Measurements from ENCODE around the gene MAPK8IP2.

GRCh38 chr22:50575426-50575941 lies 25.1 kb upstream of the MAPK8IP2 start:
- TF ChIP-seq POLR2A (IDR thresholded peaks at IDR 0.05; ENCODE audit: low read depth, low read length) (no peak), POLR2AphosphoS5 (IDR thresholded peaks at IDR 0.05; ENCODE audit: low read length) (no peak), ATF7 (IDR thresholded peaks at IDR 0.05; ENCODE audit: low read depth) (no peak), RAD51 (IDR thresholded peaks at IDR 0.05) (no peak), NR2F1 (conservative IDR thresholded peaks at IDR 0.05) (no peak), RCOR1 (conservative IDR thresholded peaks at IDR 0.05; ENCODE audit: low read depth, low read length) (no peak), EP300 (IDR thresholded peaks at IDR 0.05; ENCODE audit: borderline replicate concordance in 1 of 2, control insufficient read depth in 1 of 2, low read depth in 2 of 2, low read length in 2 of 2) (no peak)
